Kidney tubule cell (primary cell): ENCODE measurements around the gene ENPEP.

Experiments
- DNase-seq: peaks from one replicate; pipeline ENCODE4 v3.0.0-alpha.2; 2018; ENCODE audit warnings: low spot score

Gene ENPEP

GRCh38 chr4:110610620-110610939, 134.6 kb downstream of the ENPEP start:
- DNase-seq = no peak

DNA sequence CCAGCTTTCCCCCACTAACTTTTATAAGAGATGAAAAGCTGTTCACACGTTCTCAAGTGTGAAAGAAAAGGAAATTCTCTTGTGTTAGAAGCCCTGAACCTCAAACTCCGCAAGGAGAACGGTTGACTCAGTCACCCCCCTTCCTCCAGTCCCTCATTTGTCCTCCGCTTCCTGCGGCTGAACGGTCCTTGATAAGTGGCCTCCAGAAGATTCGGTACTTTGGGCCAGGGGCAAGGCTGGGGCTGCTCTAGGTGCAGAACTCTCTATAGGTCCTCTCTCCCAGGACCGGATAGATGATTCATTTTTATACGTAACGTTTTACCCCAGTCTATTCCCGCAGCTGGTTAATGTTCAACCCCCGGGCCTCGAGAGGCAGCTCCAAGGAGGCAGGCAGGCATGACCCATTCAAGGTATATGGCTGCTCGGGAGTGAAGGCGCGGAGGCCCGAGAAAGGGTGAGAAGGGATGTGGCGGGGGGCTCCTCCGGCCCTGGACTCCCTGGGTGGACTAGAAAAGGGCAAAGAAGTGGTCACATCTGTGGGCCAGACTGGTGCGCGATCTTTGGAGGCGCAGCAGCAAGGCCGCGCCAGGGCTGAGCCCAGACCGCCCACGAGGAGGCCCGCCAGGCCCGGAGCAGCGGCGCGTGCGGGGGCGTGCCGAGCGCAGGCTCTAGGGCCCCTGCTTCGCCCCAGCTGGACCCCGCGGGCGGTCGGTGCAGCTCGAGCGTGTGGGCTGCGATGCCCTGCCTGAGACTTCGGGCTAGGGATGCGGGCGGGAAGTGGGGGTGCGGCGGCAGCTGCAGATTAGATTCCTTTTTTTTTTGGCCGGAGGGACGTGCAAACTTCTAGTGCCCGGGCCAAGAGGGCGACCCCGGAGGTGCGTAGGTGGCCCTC, 135.2 kb downstream of the ENPEP start:
- peak; percentile 96 for DNase-seq

GRCh38 chr4:110611968-110612447, 136.1 kb downstream of the ENPEP start:
- DNase-seq = no peak

DNA sequence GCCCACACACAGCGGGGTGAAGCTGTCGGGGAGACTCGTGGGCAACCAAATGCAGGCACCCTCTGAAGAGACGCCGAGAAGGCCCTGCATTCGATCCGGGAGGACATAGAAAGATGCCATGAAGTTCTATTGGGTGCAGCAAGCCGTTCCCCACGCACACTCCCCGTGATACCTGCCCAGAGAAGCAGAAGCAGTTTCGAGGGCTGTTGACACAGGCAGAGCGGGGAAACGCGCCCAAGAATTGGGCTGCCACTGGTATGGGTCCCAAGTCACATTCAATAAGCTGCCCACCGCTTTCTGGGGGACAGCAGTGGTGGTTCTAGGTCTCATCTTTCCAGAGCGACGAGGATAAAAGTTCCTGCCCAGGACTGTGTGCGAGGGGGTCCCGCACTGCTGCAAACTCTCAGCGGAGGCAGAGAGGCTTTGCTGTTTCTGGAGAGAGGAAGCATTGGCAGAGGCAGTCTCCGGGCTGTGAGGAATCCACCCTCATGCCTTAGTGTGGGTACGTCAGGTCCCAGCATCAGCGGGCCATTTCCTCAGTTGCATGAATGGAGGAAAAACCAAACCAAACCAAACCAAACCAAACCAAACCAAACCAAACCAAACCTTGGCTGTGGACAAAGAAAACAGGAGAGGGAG, 136.8 kb downstream of the ENPEP start:
- no peak for DNase-seq

- no peak for DNase-seq
Measured at GRCh38 chr4:110613745-110614144, 137.8 kb downstream of the ENPEP start.

GRCh38 chr4:110614173-110614963, 138.4 kb downstream of the ENPEP start:
- DNase-seq = no peak
